GM12892 (cell line): ENCODE results near the gene KIF26B.
"Not testable (repeated sequence)": the region's sequence is repeated elsewhere in the genome, so short reads cannot be mapped to it uniquely, and the experiment has no call there.

Source experiments
- DNase-seq: peaks from one replicate; pipeline ENCODE4 v3.0.0; 2011; ENCODE audit not compliant: insufficient read length
- FAIRE-seq: peaks from 2 replicates; lab custom pipeline; 2011; peaks lifted over from hg19 to GRCh38; lab: Jason Lieb, UNC
- POLR2A ChIP-seq: IDR thresholded peaks from 2 replicates; pipeline ENCODE4 v1.6.1; 2011; ENCODE audit warnings: low read depth, low read length, control low read depth
- POLR2AphosphoS5 ChIP-seq: IDR thresholded peaks from 2 replicates; pipeline ENCODE4 v1.6.1; 2011; ENCODE audit warnings: low read depth, low read length, control low read depth
- TAF1 ChIP-seq: IDR thresholded peaks from 2 replicates; pipeline ENCODE4 v1.6.1; 2011; ENCODE audit warnings: low read depth, mild to moderate bottlenecking, control low read depth, low read length, borderline replicate concordance

KIF26B gene

GRCh38 chr1:245325922-245326795, 171.4 kb downstream of the KIF26B start:
- FAIRE-seq = peak; percentile 27
- TF ChIP-seq POLR2AphosphoS5 (no peak), TAF1 (no peak), POLR2A (no peak)
- no peak for DNase-seq

GRCh38 chr1:245327360-245327759, 172.6 kb downstream of the KIF26B start:
- TF ChIP-seq POLR2AphosphoS5 (no peak), POLR2A (no peak), TAF1 (no peak)
- no peak for DNase-seq
- FAIRE-seq = no peak

- no peak for FAIRE-seq
- DNase-seq = no peak
- TF ChIP-seq TAF1 (no peak), POLR2AphosphoS5 (no peak), POLR2A (no peak)
These were observed 173.1 kb downstream of the KIF26B start for GRCh38 chr1:245327842-245328241.

- TF ChIP-seq POLR2AphosphoS5 (no peak), TAF1 (no peak), POLR2A (no peak)
- FAIRE-seq (no peak), DNase-seq (no peak)
These were observed 176.2 kb downstream of the KIF26B start for GRCh38 chr1:245330951-245331350.

GRCh38 chr1:245332085-245332484, 177.3 kb downstream of the KIF26B start:
- FAIRE-seq (no peak), DNase-seq (no peak)
- TF ChIP-seq POLR2AphosphoS5 = no peak
- TF ChIP-seq TAF1 = no peak
- no peak for TF ChIP-seq POLR2A

- FAIRE-seq (no peak), DNase-seq (no peak)
- no peak for TF ChIP-seq POLR2A
- TF ChIP-seq TAF1 = no peak
- no peak for TF ChIP-seq POLR2AphosphoS5
These were observed 177.7 kb downstream of the KIF26B start for GRCh38 chr1:245332513-245332912.

GRCh38 chr1:245334235-245334634, 179.4 kb downstream of the KIF26B start:
- TF ChIP-seq POLR2A (no peak), POLR2AphosphoS5 (no peak), TAF1 (no peak)
- FAIRE-seq = no peak
- no peak for DNase-seq

- no peak for FAIRE-seq
- TF ChIP-seq POLR2A = no peak
- TF ChIP-seq POLR2AphosphoS5 = no peak
- DNase-seq = no peak
These were observed 180.2 kb downstream of the KIF26B start for GRCh38 chr1:245334827-245335490.

GRCh38 chr1:245335684-245336083, 180.9 kb downstream of the KIF26B start:
- not testable (repeated sequence) for FAIRE-seq, DNase-seq

GRCh38 chr1:245336149-245336983, 181.6 kb downstream of the KIF26B start:
- TF ChIP-seq TAF1 = no peak
- TF ChIP-seq POLR2AphosphoS5 = no peak
- TF ChIP-seq POLR2A = no peak
- FAIRE-seq (no peak), DNase-seq (no peak)

GRCh38 chr1:245336984-245337355, 182.2 kb downstream of the KIF26B start:
- not testable (repeated sequence) for DNase-seq, FAIRE-seq

- DNase-seq (no peak), FAIRE-seq (no peak)
- TF ChIP-seq TAF1 (no peak), POLR2AphosphoS5 (no peak), POLR2A (no peak)
These were observed 183.2 kb downstream of the KIF26B start for GRCh38 chr1:245337829-245338484.
